K562 (cell line): ENCODE measurements around the gene AJM1. TPM values are rescaled to one million over a fixed set of nuclear protein-coding genes. Genes with fewer than 3 reads are reported as not detected.

Experiments
- ARID1B ChIP-seq: fragments of 450-650 bp; IDR thresholded peaks from 2 replicates; pipeline ENCODE4 v1.6.1; 2016; ENCODE audit warnings: antibody characterized with exemption, mild to moderate bottlenecking, inconsistent platforms
- ARID3B ChIP-seq: fragments of 250-450 bp; sonication (Bioruptor Pico); IDR thresholded peaks from 2 replicates; pipeline ENCODE4 v1.4.0; 2020; ENCODE audit warnings: borderline replicate concordance
- CBX2 ChIP-seq: fragments of 200-600 bp; sonication (generic); IDR thresholded peaks from one replicate; pipeline ENCODE4 v1.6.1; 2012; ENCODE audit warnings: mild to moderate bottlenecking, low read length, inconsistent platforms; ENCODE audit not compliant: insufficient read depth, poor library complexity, severe bottlenecking
- ESRRB ChIP-seq: fragments of 250-450 bp; sonication (Bioruptor Pico); IDR thresholded peaks from 2 replicates; pipeline ENCODE4 v1.5.0; 2020; ENCODE audit warnings: mild to moderate bottlenecking, moderate library complexity, borderline replicate concordance
- FIP1L1 ChIP-seq: fragments of 200-400 bp; formaldehyde crosslinking; IDR thresholded peaks from 2 replicates; pipeline ENCODE4 v1.6.1; 2018; ENCODE audit warnings: mild to moderate bottlenecking, low read depth, low read length; ENCODE audit not compliant: poor library complexity, severe bottlenecking
- FUS ChIP-seq: fragments of 200-400 bp; formaldehyde crosslinking; optimal IDR thresholded peaks from 2 replicates; pipeline ENCODE3; 2017; ENCODE audit warnings: low read depth, low read length
- HNRNPLL ChIP-seq: fragments of 200-400 bp; formaldehyde crosslinking; IDR thresholded peaks from 2 replicates; pipeline ENCODE4 v1.6.1; 2017; ENCODE audit warnings: low read length, low read depth, mild to moderate bottlenecking; ENCODE audit not compliant: poor library complexity, severe bottlenecking
- KAT2B ChIP-seq: IDR thresholded peaks from one replicate; pipeline ENCODE4 v1.6.1; 2012; ENCODE audit warnings: low read depth, mild to moderate bottlenecking, control low read depth, inconsistent platforms, low read length, moderate library complexity
- KDM4B ChIP-seq, 2 experiments: fragments of 450-650 bp in 1 of 2; sonication (generic) in 1 of 2; IDR thresholded peaks; 2 replicates each; pipeline ENCODE4 v1.6.1; 2016 to 2017; ENCODE audit warnings: borderline replicate concordance in 2 of 2, antibody characterized with exemption in 1 of 2, low read depth in 1 of 2, mild to moderate bottlenecking in 1 of 2
- KDM5B ChIP-seq: fragments of 200-600 bp; sonication (generic); IDR thresholded peaks from 2 replicates; pipeline ENCODE4 v1.6.1; 2012; ENCODE audit warnings: low read depth, mild to moderate bottlenecking, moderate library complexity, low read length, control low read depth, inconsistent platforms; ENCODE audit not compliant: insufficient replicate concordance
- KHSRP ChIP-seq: fragments of 450-650 bp; IDR thresholded peaks from 2 replicates; pipeline ENCODE4 v1.6.1; 2017
- MBD1 ChIP-seq: fragments of 250-450 bp; sonication (Bioruptor Pico); IDR thresholded peaks from 2 replicates; pipeline ENCODE4 v1.8.0; 2022; ENCODE audit warnings: inconsistent platforms
- NELFE ChIP-seq: IDR thresholded peaks from 2 replicates; pipeline ENCODE4 v1.6.1; 2011; ENCODE audit warnings: mild to moderate bottlenecking; ENCODE audit not compliant: insufficient read depth, insufficient read length
- NR2C2 ChIP-seq, 2 experiments: fragments of 200-800 bp in 1 of 2; sonication (Bioruptor generic) in 1 of 2; sonication (generic) in 1 of 2; formaldehyde crosslinking in 1 of 2; IDR thresholded peaks; 2 replicates each; pipeline versions ENCODE4 v1.6.1 to v1.8.0; 2016 to 2022; ENCODE audit warnings: mild to moderate bottlenecking in 1 of 2, missing compliant biosample characterization in 1 of 2, missing genetic modification characterization in 1 of 2, missing genetic modification reagents in 1 of 2
- POLR2H ChIP-seq: IDR thresholded peaks from 2 replicates; pipeline ENCODE4 v1.6.1; 2016; ENCODE audit warnings: missing genetic modification characterization, low read depth, mild to moderate bottlenecking, control low read depth, missing compliant biosample characterization, moderate library complexity
- PRPF4 ChIP-seq: fragments of 200-400 bp; formaldehyde crosslinking; IDR thresholded peaks from one replicate; pipeline ENCODE4 v1.6.1; 2017; ENCODE audit warnings: low read length, low read depth, mild to moderate bottlenecking; ENCODE audit not compliant: insufficient read depth, poor library complexity, severe bottlenecking
- PTTG1 ChIP-seq: fragments of 450-650 bp; IDR thresholded peaks from 2 replicates; pipeline ENCODE4 v1.6.1; 2016; ENCODE audit warnings: low read depth, mild to moderate bottlenecking, missing genetic modification characterization, missing compliant biosample characterization
- RFX7 ChIP-seq: fragments of 250-450 bp; sonication (Bioruptor Pico); IDR thresholded peaks from 2 replicates; pipeline ENCODE4 v1.5.1; 2021; ENCODE audit warnings: mild to moderate bottlenecking
- SETDB1 ChIP-seq: IDR thresholded peaks from one replicate; pipeline ENCODE4 v1.6.1; 2012; ENCODE audit warnings: low read length, control low read depth, inconsistent platforms
- ZFP36 ChIP-seq: fragments of 150-350 bp; IDR thresholded peaks from 2 replicates; pipeline ENCODE4 v1.6.1; 2018; ENCODE audit warnings: low read length, low read depth; ENCODE audit not compliant: partially characterized antibody
- ZNF140 ChIP-seq: fragments of 250-450 bp; sonication (Bioruptor Pico); IDR thresholded peaks from 2 replicates; pipeline ENCODE4 v1.8.0; 2021; ENCODE audit warnings: moderate library complexity, mild to moderate bottlenecking, inconsistent platforms
- ZNF384 ChIP-seq: IDR thresholded peaks from 2 replicates; pipeline ENCODE4 v1.6.1; 2012; ENCODE audit warnings: low read depth, low read length, improper control_type of control experiment
- ZNF398 ChIP-seq: fragments of 250-450 bp; sonication (Bioruptor Pico); IDR thresholded peaks from 2 replicates; pipeline ENCODE4 v1.8.0; 2021; ENCODE audit warnings: moderate library complexity, mild to moderate bottlenecking, inconsistent platforms
- polyA plus RNA-seq, 8 experiments: library from polyadenylated mRNA; depleted of rRNA in 4 of 8; stranded (reverse) in 5 of 8; unstranded in 3 of 8; fragments of >200 nt; fragmentation: Nextera tagmentation in 2 of 8; fragmentation: Illumina TruSeq in 1 of 8; extraction: Ambion mirVana in 2 of 8; extraction: Trizol in 1 of 8; gene quantifications; 2 replicates each; pipeline versions ENCODE4 v1.2.1 to v1.2.3, GENCODE V29; 2011 to 2014; ENCODE audit warnings: inconsistent platforms in 1 of 8, missing spikeins in 1 of 8
- total RNA-seq, 7 experiments: library from RNA; depleted of rRNA in 6 of 7; stranded (reverse); fragments of >200 nt in 6 of 7; fragmentation: Illumina TruSeq in 2 of 7; extraction: Trizol in 2 of 7; gene quantifications; 2 replicates each; pipeline versions ENCODE4 v1.2.1 to v1.2.3, GENCODE V29; 2011 to 2021; ENCODE audit warnings: low replicate concordance in 1 of 7

The AJM1 gene
- total and polyA plus RNA-seq, 9 of the 15 experiments (the other 6 are each of a cell fraction or from before 2014, with no cell fraction given): 0.01 to 3.7 (median 0.65) TPM; not detected in 1

GRCh38 chr9:136840140-136840876 is 2.0 kb upstream of the AJM1 start (continued):
- TF ChIP-seq ZFP36 (no peak), SETDB1 (no peak), ZNF384 (no peak), KDM5B (no peak), MBD1 (CRISPR knock-in tag) (no peak), KDM4B (IDR thresholded peaks at IDR 0.05; ENCODE audit: borderline replicate concordance in 2 of 2, low read depth in 1 of 2) (no peak), NR2C2 (CRISPR knock-in tag; IDR thresholded peaks at IDR 0.05) (no peak), NR2C2 (tag; IDR thresholded peaks at IDR 0.05) (no peak), FIP1L1 (peak; percentile 55), KHSRP (no peak), POLR2H (no peak), NELFE (no peak), PRPF4 (no peak), ZNF140 (no peak), ARID1B (no peak), ARID3B (no peak), PTTG1 (tag) (no peak), CBX2 (no peak), FUS (peak; percentile 69), ZNF398 (no peak), KAT2B (no peak), RFX7 (CRISPR knock-in tag) (no peak), ESRRB (CRISPR knock-in tag) (no peak), HNRNPLL (no peak)
